ENCODE results near the gene IQUB. TPM values are rescaled to one million over a fixed set of nuclear protein-coding genes. Genes with fewer than 3 reads are reported as not detected.
"Not testable (repeated sequence)": the region's sequence is repeated elsewhere in the genome, so short reads cannot be mapped to it uniquely, and the experiment has no call there.

Gene IQUB
- total RNA-seq, 3 donors from 2014 or later (not counting 1 experiment from before 2014, with no cell fraction given): 0.09 to 0.45 (median 0.18) TPM

DNA sequence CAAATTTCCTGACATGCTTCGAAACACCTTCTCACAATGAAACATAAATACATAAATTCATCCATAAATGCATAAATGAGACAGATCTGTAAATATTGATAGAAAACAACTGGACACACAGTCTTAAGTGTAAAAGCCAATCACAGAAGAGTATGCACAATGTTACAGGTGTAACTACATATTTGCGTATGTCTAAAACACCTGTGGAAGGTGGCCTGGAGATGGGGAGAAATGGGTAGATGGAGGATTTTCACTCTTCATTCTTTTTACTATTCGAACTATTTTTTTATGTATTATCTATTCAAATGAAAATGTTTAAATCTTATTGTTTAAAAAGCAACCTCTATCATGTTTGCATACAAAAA lies 860 bp downstream of the IQUB start:
- WGBS (ENCODE audit: insufficient coverage): 80% methylated on average over 1 of the region's 3 CpGs
- no peak for ATAC-seq
- Histone ChIP-seq H3K4me3 (ENCODE audit: low read length) (no peak overlapping the region), H3K36me3 (ENCODE audit: control insufficient read depth, insufficient read depth, low read length) (no peaks in the 10 kb centered on the region), H3K27me3 (ENCODE audit: control insufficient read depth, insufficient read depth, low read length) (peaks cover 2% of the 10 kb centered on the region), H3K27ac (ENCODE audit: low read length) (no peak overlapping the region), H3K9me3 (ENCODE audit: control insufficient read depth, insufficient read depth, low read length) (no peaks in the 10 kb centered on the region), H3K4me1 (ENCODE audit: control insufficient read depth, insufficient read depth, low read length) (peaks cover 18% of the 10 kb centered on the region)
- DNase-seq: no peak
- TF ChIP-seq, protein P1, sequence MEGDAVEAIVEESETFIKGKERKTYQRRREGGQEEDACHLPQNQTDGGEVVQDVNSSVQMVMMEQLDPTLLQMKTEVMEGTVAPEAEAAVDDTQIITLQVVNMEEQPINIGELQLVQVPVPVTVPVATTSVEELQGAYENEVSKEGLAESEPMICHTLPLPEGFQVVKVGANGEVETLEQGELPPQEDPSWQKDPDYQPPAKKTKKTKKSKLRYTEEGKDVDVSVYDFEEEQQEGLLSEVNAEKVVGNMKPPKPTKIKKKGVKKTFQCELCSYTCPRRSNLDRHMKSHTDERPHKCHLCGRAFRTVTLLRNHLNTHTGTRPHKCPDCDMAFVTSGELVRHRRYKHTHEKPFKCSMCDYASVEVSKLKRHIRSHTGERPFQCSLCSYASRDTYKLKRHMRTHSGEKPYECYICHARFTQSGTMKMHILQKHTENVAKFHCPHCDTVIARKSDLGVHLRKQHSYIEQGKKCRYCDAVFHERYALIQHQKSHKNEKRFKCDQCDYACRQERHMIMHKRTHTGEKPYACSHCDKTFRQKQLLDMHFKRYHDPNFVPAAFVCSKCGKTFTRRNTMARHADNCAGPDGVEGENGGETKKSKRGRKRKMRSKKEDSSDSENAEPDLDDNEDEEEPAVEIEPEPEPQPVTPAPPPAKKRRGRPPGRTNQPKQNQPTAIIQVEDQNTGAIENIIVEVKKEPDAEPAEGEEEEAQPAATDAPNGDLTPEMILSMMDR (IDR thresholded peaks at IDR 0.05): no peak
- Mint-ChIP-seq H3K27me3 (ENCODE audit: low read depth in 2 of 2) (peaks cover 6% of the 10 kb centered on the region in 2 donors), H3K4me1 (peaks cover 18 to 25% of the 10 kb centered on the region in 2 donors), H3K4me3 (peak overlapping the region; percentile 97), H3K36me3 (no peaks in the 10 kb centered on the region), H3K27ac (peak overlapping the region; percentile 88 to 94), H3K9me3 (no peaks in the 10 kb centered on the region)
- intact Hi-C loops (cut with micrococcal nuclease): no loop called here

DNA sequence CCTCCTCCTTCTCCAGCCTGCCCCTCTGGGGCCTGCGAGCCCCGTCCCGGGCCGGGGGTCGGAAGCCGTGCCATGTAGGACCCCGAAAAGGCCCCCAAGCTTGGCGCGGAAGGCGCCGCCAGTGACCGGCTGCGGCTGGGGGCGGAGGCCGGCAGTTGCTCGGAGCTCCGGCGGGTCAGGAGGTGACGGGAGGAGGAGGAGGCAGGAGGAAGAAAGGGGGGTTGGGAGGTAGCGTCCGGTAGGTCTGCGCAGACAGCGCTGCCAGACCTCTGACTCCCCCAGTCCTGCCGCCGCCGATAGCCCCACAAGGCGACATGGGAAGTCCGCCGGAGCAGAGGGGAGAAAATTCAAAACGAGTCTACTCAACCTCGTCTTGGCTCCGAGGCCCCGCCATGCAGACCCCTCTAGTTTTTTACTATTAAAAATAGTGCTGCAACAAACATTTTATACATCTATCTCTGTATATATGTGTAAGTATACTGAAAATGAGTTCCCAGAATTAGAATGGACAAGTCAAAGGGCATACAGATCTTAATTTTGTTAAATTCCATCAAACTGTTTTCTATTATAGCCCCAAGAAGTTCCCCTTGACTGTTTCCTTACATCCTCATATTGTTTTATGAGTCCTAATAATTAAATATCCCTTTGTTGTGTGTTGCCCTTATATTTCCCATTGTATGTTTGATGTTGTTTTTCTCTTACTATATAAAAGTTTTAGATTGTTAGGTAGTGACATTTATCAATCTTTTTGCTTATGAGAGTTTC lies 1.4 kb downstream of the IQUB start:
- H3K27ac Mint-ChIP-seq: peak overlapping the region; percentile 88 to 94
- DNase-seq (peak; percentile 28 to 55), ATAC-seq (peak in 2 of 3 donors; percentile 12 to 32)
- Histone ChIP-seq H3K4me3 (ENCODE audit: low read length) (peak overlapping the region; percentile 16), H3K4me1 (ENCODE audit: control insufficient read depth, insufficient read depth, low read length) (peaks cover 18% of the 10 kb centered on the region)
- H3K36me3 Mint-ChIP-seq; H3K27ac ChIP-seq (ENCODE audit: low read length); H3K36me3 ChIP-seq (ENCODE audit: control insufficient read depth, insufficient read depth, low read length); H3K9me3 Mint-ChIP-seq; H3K9me3 ChIP-seq (ENCODE audit: control insufficient read depth, insufficient read depth, low read length); intact Hi-C loops (cut with micrococcal nuclease); H3K27me3 Mint-ChIP-seq (ENCODE audit: low read depth in 2 of 2); H3K27me3 ChIP-seq (ENCODE audit: control insufficient read depth, insufficient read depth, low read length): not testable (repeated sequence)
- peaks cover 18 to 25% of the 10 kb centered on the region in 2 donors for H3K4me1 Mint-ChIP-seq
- 0% methylated on average over 15 of the region's 33 CpGs for WGBS (ENCODE audit: insufficient coverage)
- peak overlapping the region; percentile 97 for H3K4me3 Mint-ChIP-seq

DNA sequence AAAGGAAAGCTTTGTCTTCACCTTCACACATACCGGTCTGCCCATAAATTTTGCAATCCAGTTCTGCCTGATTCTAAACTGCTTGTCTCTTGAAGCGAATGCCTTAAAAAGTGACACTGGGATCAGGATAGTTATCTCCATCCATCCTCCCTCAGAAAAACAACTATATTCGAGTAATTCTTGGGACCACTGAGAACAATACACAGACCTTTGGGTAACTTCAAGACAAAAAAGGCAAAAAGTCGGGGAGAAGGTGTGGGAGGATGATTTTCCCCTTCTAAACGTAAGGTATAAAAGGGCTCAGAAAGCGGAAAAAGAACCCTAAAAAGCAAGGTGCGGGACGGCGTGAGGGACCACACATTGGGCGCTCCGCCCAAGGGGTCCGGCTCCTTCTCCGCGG lies 2.1 kb downstream of the IQUB start:
- peak overlapping the region; percentile 72 for H3K4me3 Mint-ChIP-seq
- H3K27me3 ChIP-seq (ENCODE audit: control insufficient read depth, insufficient read depth, low read length); H3K9me3 Mint-ChIP-seq; H3K36me3 Mint-ChIP-seq; DNase-seq; H3K27ac ChIP-seq (ENCODE audit: low read length); H3K9me3 ChIP-seq (ENCODE audit: control insufficient read depth, insufficient read depth, low read length); H3K27me3 Mint-ChIP-seq (ENCODE audit: low read depth in 2 of 2); H3K36me3 ChIP-seq (ENCODE audit: control insufficient read depth, insufficient read depth, low read length); intact Hi-C loops (cut with micrococcal nuclease); ATAC-seq: not testable (repeated sequence)
- H3K4me1 Mint-ChIP-seq: peaks cover 18 to 25% of the 10 kb centered on the region in 2 donors
- H3K27ac Mint-ChIP-seq: peak overlapping the region in 1 of 2 donors; percentile 54
- WGBS (ENCODE audit: insufficient coverage): 27% methylated on average over 3 of the region's 14 CpGs
- Histone ChIP-seq H3K4me1 (ENCODE audit: control insufficient read depth, insufficient read depth, low read length) (peaks cover 18% of the 10 kb centered on the region), H3K4me3 (ENCODE audit: low read length) (peak overlapping the region; percentile 7)

DNA sequence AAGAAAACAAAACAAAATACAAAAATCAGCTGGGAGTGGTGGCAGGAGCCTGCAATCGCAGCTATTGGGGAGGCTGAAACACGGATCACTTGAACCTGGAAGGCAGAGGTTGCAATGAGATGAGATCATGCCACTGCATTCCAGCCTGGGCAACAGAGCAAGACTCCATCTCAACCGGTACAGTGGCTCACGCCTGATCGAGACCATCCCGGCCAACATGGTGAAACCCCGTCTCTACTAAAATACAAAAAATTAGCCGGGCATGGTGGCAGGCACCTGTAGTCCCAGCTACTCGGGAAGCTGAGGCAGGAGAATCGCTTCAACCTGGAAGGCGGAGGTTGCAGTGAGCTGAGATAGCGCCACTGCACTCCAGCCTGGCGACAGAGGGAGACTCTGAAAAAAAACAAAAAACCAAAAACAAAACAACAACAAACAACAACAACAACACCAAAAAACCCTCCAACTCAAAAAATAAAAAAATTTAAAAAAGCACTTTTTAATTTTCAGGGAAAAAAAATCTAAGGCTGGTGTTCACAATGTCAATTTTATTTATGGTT lies 4.3 kb downstream of the IQUB start:
- H3K27ac ChIP-seq (ENCODE audit: low read length); intact Hi-C loops (cut with micrococcal nuclease); H3K27me3 ChIP-seq (ENCODE audit: control insufficient read depth, insufficient read depth, low read length); H3K9me3 ChIP-seq (ENCODE audit: control insufficient read depth, insufficient read depth, low read length); DNase-seq; H3K27ac Mint-ChIP-seq; H3K36me3 ChIP-seq (ENCODE audit: control insufficient read depth, insufficient read depth, low read length); H3K4me3 ChIP-seq (ENCODE audit: low read length); H3K9me3 Mint-ChIP-seq; H3K4me3 Mint-ChIP-seq; H3K36me3 Mint-ChIP-seq; ATAC-seq: not testable (repeated sequence)
- 96% methylated on average over 13 of the region's 13 CpGs for WGBS (ENCODE audit: insufficient coverage)
- H3K4me1 ChIP-seq (ENCODE audit: control insufficient read depth, insufficient read depth, low read length): peaks cover 12% of the 10 kb centered on the region
- peaks cover 18 to 23% of the 10 kb centered on the region in 2 donors for H3K4me1 Mint-ChIP-seq
- H3K27me3 Mint-ChIP-seq (ENCODE audit: low read depth in 2 of 2): peaks cover 6 to 16% of the 10 kb centered on the region in 2 donors

DNA sequence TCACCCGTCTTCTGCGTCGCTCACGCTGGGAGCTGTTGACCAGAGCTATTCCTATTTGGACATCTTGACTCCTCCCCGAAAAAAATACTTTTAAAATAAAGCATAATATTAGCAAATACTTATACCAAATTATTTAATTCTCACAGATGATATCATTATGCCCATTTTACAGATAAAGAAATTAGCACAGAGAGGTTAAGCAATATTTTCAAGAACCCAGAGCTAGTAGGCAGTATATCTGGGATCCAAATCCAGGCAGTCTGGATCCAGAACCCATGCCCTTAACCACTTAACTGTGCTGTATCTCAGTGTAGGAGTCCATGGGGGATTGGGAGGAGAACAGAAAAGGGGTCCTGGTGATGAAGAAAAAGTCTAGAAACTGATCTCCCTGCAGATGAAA lies 6.1 kb downstream of the IQUB start:
- 99% methylated on average over 5 of the region's 5 CpGs for WGBS (ENCODE audit: insufficient coverage)

DNA sequence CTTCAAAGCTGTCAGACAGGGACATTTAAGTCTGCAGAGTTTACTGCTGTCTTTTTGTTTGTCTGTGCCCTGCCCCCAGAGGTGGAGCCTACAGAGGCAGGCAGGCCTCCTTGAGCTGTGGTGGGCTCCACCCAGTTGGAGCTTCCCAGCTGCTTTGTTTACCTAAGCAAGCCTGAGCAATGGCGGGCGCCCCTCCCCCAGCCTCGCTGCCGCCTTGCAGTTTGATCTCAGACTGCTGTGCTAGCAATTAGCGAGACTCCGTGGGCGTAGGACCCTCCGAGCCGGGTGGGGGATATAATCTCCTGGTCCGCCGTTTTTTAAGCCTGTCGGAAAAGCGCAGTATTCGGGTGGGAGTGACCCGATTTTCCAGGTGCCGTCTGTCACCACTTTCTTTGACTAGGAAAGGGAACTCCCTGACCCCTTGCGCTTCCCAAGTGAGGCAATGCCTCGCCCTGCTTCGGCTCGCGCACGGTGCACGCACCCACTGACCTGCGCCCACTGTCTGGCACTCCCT lies 6.6 kb downstream of the IQUB start:
- H3K9me3 ChIP-seq (ENCODE audit: control insufficient read depth, insufficient read depth, low read length); H3K4me3 ChIP-seq (ENCODE audit: low read length); H3K27ac ChIP-seq (ENCODE audit: low read length); intact Hi-C loops (cut with micrococcal nuclease); H3K4me3 Mint-ChIP-seq; H3K36me3 ChIP-seq (ENCODE audit: control insufficient read depth, insufficient read depth, low read length); DNase-seq; H3K27me3 ChIP-seq (ENCODE audit: control insufficient read depth, insufficient read depth, low read length); H3K36me3 Mint-ChIP-seq; H3K4me1 Mint-ChIP-seq; H3K4me1 ChIP-seq (ENCODE audit: control insufficient read depth, insufficient read depth, low read length); H3K27ac Mint-ChIP-seq; ATAC-seq; H3K9me3 Mint-ChIP-seq: not testable (repeated sequence)
- H3K27me3 Mint-ChIP-seq (ENCODE audit: low read depth in 2 of 2): peaks cover 6 to 16% of the 10 kb centered on the region in 2 donors
- 93% methylated on average over 9 of the region's 24 CpGs for WGBS (ENCODE audit: insufficient coverage)

More for the DNA sequence above, 6.1 kb downstream of the IQUB start:
- DNase-seq (no peak), ATAC-seq (no peak)
- Mint-ChIP-seq H3K4me1 (peaks cover 7 to 10% of the 10 kb centered on the region in 2 donors), H3K27ac (no peak overlapping the region), H3K9me3 (no peaks in the 10 kb centered on the region), H3K4me3 (no peak overlapping the region), H3K27me3 (ENCODE audit: low read depth in 2 of 2) (peaks cover 6 to 16% of the 10 kb centered on the region in 2 donors), H3K36me3 (no peaks in the 10 kb centered on the region)
- TF ChIP-seq, protein P1 (IDR thresholded peaks at IDR 0.05): no peak
- Histone ChIP-seq H3K4me1 (ENCODE audit: control insufficient read depth, insufficient read depth, low read length) (peaks cover 5% of the 10 kb centered on the region), H3K4me3 (ENCODE audit: low read length) (no peak overlapping the region), H3K36me3 (ENCODE audit: control insufficient read depth, insufficient read depth, low read length) (no peaks in the 10 kb centered on the region), H3K27ac (ENCODE audit: low read length) (no peak overlapping the region), H3K27me3 (ENCODE audit: control insufficient read depth, insufficient read depth, low read length) (peaks cover 2% of the 10 kb centered on the region), H3K9me3 (ENCODE audit: control insufficient read depth, insufficient read depth, low read length) (no peaks in the 10 kb centered on the region)
- intact Hi-C loops (cut with micrococcal nuclease): no loop called here
